Gastroesophageal sphincter (tissue), 4 donors: ENCODE results near the gene DOCK4. TPM values are rescaled to one million over a fixed set of nuclear protein-coding genes. Genes with fewer than 3 reads are reported as not detected.

Source experiments
- ATAC-seq: fragments of 150-250 bp; one replicate; pipeline ENCODE4 v1.9.1; 2016; ENCODE audit warnings: mild to moderate bottlenecking, moderate library complexity
- H3K27ac ChIP-seq, 4 donors: fragments of 200-600 bp; sonication (generic) in 3 of 4; 1 replicate in 3 of 4; 2 replicates in 1 of 4; pipeline ENCODE4 v1.5.1; 2016 to 2019
- H3K27me3 ChIP-seq: fragments of 200-600 bp; sonication (generic); one replicate; pipeline ENCODE4 v1.5.1; 2019
- H3K36me3 ChIP-seq, 2 donors: fragments of 200-600 bp; sonication (generic); one replicate each; pipeline ENCODE4 v1.5.1; 2019; ENCODE audit warnings: control low read depth in 1 of 2
- H3K4me1 ChIP-seq, 3 donors: fragments of 200-600 bp; sonication (generic); 1 replicate in 2 of 3; 2 replicates in 1 of 3; pipeline ENCODE4 v1.5.1; 2016 to 2019; ENCODE audit warnings: control low read depth in 2 of 3
- H3K4me3 ChIP-seq, 2 donors: fragments of 200-600 bp; sonication (generic); one replicate each; pipeline ENCODE4 v1.5.1; 2019; ENCODE audit warnings: mild to moderate bottlenecking in 1 of 2, moderate library complexity in 1 of 2
- H3K9me3 ChIP-seq, 3 donors: fragments of 200-600 bp; sonication (generic); one replicate each; pipeline ENCODE4 v1.5.1; 2017 to 2019; ENCODE audit warnings: control low read depth in 2 of 3
- EP300 ChIP-seq: sonication (generic); formaldehyde crosslinking; IDR thresholded peaks from one replicate; pipeline ENCODE4 v1.6.1; 2017; ENCODE audit warnings: antibody characterized with exemption, mild to moderate bottlenecking
- POLR2A ChIP-seq, 2 donors: fragments of 450-650 bp; IDR thresholded peaks; one replicate each; pipeline ENCODE4 v1.6.1; 2017; ENCODE audit warnings: antibody characterized with exemption in 2 of 2, mild to moderate bottlenecking in 2 of 2, moderate library complexity in 1 of 2
- POLR2AphosphoS5 ChIP-seq: sonication (generic); formaldehyde crosslinking; IDR thresholded peaks from one replicate; pipeline ENCODE4 v1.6.1; 2017; ENCODE audit warnings: antibody characterized with exemption
- WGBS, 2 donors: methylation state at CpG; one replicate each; pipeline ENCODE4 v1.1.5; 2018; ENCODE audit warnings: low coverage in 1 of 2; 5-methylcytosine and 5-hydroxymethylcytosine counted together
- total RNA-seq, 4 donors: library from RNA; depleted of rRNA; stranded (reverse); fragments of >200 nt; gene quantifications; one replicate each; pipeline ENCODE4 v1.1.0, GENCODE V29; 2016
- TF ChIP-seq, protein P1 (sequence below), 4 experiments: fragments of 200-600 bp in 2 of 4; fragments of 450-650 bp in 2 of 4; sonication (generic) in 1 of 4; IDR thresholded peaks; one replicate each; pipeline ENCODE4 v1.5.1; 2017 to 2019; ENCODE audit warnings: antibody characterized with exemption in 4 of 4, mild to moderate bottlenecking in 2 of 4, moderate library complexity in 2 of 4

DOCK4 gene
- total RNA-seq, 4 donors from 2014 or later, result 14.0 to 34.1 (median 24.2) TPM

DNA sequence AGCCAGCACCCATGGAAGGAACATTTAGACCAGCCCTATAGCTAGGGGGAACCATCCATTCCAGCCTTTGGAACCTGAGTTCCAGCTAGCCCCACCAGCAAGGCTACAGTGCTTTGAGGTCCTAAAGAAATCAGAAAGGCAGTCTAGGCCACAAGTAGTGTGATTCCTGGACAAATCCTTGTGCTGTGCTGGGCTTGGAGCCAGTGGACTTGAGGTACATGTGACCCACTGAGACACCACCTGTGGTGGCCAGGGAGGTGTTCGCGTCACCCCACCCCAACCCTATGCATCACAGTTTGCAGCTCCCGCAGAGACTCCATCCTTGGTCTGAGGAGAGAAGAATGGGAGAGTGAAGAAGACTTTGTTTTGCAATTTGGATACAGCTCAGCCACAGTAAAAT, 32.1 kb upstream of the DOCK4 start:
- no peak overlapping the region for H3K4me3 ChIP-seq
- H3K4me1 ChIP-seq, result peaks cover 0 to 5% (median 0%) of the 10 kb centered on the region in 3 donors
- no peaks in the 10 kb centered on the region for H3K36me3 ChIP-seq
- H3K9me3 ChIP-seq, result no peaks in the 10 kb centered on the region
- ATAC-seq, result no peak
- H3K27ac ChIP-seq, result no peak overlapping the region
- H3K27me3 ChIP-seq, result no peaks in the 10 kb centered on the region
- WGBS, 2 donors, result 94% methylated on average over 3 of the region's 3 CpGs; no CpG with 5 or more reads in 1 of the 2 donors
- TF ChIP-seq POLR2AphosphoS5, result no peak
- no peak for TF ChIP-seq POLR2A (IDR thresholded peaks at IDR 0.05)
- TF ChIP-seq EP300, result no peak
- TF ChIP-seq, protein P1, sequence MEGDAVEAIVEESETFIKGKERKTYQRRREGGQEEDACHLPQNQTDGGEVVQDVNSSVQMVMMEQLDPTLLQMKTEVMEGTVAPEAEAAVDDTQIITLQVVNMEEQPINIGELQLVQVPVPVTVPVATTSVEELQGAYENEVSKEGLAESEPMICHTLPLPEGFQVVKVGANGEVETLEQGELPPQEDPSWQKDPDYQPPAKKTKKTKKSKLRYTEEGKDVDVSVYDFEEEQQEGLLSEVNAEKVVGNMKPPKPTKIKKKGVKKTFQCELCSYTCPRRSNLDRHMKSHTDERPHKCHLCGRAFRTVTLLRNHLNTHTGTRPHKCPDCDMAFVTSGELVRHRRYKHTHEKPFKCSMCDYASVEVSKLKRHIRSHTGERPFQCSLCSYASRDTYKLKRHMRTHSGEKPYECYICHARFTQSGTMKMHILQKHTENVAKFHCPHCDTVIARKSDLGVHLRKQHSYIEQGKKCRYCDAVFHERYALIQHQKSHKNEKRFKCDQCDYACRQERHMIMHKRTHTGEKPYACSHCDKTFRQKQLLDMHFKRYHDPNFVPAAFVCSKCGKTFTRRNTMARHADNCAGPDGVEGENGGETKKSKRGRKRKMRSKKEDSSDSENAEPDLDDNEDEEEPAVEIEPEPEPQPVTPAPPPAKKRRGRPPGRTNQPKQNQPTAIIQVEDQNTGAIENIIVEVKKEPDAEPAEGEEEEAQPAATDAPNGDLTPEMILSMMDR (IDR thresholded peaks at IDR 0.05), result no peak

DNA sequence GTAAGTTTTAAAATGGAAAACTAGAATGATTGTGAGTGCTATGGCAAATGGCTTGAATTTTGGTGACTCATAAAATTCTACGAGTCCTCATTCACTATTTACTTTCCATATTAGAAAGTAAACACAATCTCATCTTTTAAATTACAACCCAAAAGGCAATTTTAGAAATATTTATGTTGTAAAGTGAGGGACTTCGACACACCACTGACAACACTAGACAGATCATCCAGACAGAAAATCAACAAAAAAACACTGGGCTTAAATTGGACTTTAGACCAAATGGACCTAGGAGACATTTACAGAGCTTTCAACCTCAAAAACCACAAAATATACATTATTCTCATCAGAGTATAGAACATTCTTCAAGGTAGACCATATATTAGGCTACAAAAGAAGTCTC, 30.4 kb upstream of the DOCK4 start:
- H3K27me3 ChIP-seq, result no peaks in the 10 kb centered on the region
- no peak for ATAC-seq
- H3K9me3 ChIP-seq, result no peaks in the 10 kb centered on the region
- no peak overlapping the region for H3K4me3 ChIP-seq
- H3K36me3 ChIP-seq, result no peaks in the 10 kb centered on the region
- 93 to 96% methylated on average over 2 of the region's 2 CpGs for WGBS, 2 donors
- no peak overlapping the region for H3K27ac ChIP-seq
- peaks cover 0 to 10% (median 3%) of the 10 kb centered on the region in 3 donors for H3K4me1 ChIP-seq
- TF ChIP-seq EP300 (no peak), POLR2AphosphoS5 (no peak), POLR2A (IDR thresholded peaks at IDR 0.05) (no peak)
- TF ChIP-seq, protein P1 (IDR thresholded peaks at IDR 0.05), result no peak

DNA sequence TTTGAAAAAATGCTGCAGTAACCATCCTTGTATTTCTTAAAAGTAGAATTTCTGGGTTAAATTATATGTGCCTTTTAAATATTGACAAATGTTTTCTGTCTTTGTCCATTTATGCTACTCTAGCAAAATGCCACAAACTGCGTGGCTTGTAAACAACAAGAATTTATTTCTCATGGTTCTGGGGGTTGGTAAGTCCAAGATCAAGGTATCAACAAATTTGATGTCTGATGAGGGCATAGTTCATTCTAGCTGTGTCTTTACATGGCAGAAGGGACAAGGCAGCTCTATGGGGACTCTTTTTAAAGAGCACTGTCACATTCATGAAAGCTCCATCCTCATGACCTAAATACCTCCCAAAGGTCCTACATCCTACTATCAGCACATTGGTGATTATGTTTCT, 27.9 kb upstream of the DOCK4 start:
- no peak for ATAC-seq
- 89 to 100% methylated on average over 1 of the region's 1 CpG for WGBS, 2 donors
- TF ChIP-seq, protein P1 (IDR thresholded peaks at IDR 0.05), result no peak
- TF ChIP-seq POLR2A (IDR thresholded peaks at IDR 0.05) (no peak), EP300 (no peak), POLR2AphosphoS5 (no peak)
- H3K27ac ChIP-seq, result no peak overlapping the region
- peaks cover 0 to 10% (median 3%) of the 10 kb centered on the region in 3 donors for H3K4me1 ChIP-seq
- no peaks in the 10 kb centered on the region for H3K27me3 ChIP-seq
- no peak overlapping the region for H3K4me3 ChIP-seq
- no peaks in the 10 kb centered on the region for H3K9me3 ChIP-seq
- H3K36me3 ChIP-seq, result no peaks in the 10 kb centered on the region

DNA sequence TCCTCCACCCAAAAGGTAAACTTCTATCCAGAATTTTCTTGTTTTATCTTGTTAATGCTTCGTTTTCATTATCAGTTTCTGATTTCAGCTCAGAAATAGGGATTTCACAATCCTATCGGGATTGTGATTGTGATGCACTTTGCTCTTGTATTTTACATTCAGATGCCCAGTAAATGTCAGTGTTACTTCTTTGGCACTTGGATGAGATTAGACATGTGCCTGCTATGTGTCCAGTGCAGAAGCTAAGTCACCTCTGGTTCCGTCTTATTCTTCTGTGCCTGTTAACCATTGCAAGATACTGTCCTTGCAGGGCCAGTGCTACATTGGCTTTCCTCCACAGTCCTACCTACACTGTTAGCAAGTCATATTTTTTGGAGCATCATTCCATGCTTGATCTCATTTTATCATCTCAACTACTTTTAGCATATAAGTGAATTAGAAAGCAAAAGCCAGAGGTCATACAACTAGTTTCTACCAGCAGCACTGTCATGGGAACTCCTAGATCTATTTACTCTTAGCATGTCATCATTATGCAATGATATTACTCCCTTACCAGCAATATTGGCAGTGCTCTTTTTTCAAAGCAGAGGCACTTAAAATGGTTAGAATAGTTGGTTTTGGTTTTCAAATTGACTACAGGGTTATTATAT, 27.0 kb upstream of the DOCK4 start:
- no peak for ATAC-seq
- TF ChIP-seq POLR2AphosphoS5 (no peak), POLR2A (IDR thresholded peaks at IDR 0.05) (no peak), EP300 (no peak)
- TF ChIP-seq, protein P1 (IDR thresholded peaks at IDR 0.05), result no peak
- WGBS, 2 donors, result 64 to 81% methylated on average over 2 to 3 of the region's 3 CpGs

More for the DNA sequence above, 27.0 kb upstream of the DOCK4 start:
- Histone ChIP-seq H3K27me3 (no peaks in the 10 kb centered on the region), H3K36me3 (no peaks in the 10 kb centered on the region), H3K27ac (no peak overlapping the region), H3K4me3 (no peak overlapping the region), H3K9me3 (no peaks in the 10 kb centered on the region), H3K4me1 (peaks cover 0 to 10% (median 3%) of the 10 kb centered on the region in 3 donors)
